Neural crest cell (in vitro differentiated cells): ENCODE results near the gene ATP6AP1. TPM values are rescaled to one million over a fixed set of nuclear protein-coding genes. Genes with fewer than 3 reads are reported as not detected.

Experiments used
- DNase-seq: peaks from one replicate; pipeline ENCODE4 v3.0.0; 2021; ENCODE audit warnings: low read depth, mixed read lengths, low spot score
- H3K27ac Mint-ChIP-seq: one replicate; pipeline ENCODE4 v1.8.0; 2021; ENCODE audit warnings: mild to moderate bottlenecking, mixed read lengths; ENCODE audit not compliant: unreplicated experiment
- H3K27me3 Mint-ChIP-seq: 2 replicates; pipeline ENCODE4 v1.8.0; 2021; ENCODE audit warnings: low read depth, mild to moderate bottlenecking, mixed read lengths
- H3K36me3 Mint-ChIP-seq: 2 replicates; pipeline ENCODE4 v1.8.0; 2021; ENCODE audit warnings: low read depth, mild to moderate bottlenecking, mixed read lengths
- H3K4me1 Mint-ChIP-seq: 2 replicates; pipeline ENCODE4 v1.8.0; 2021; ENCODE audit warnings: mixed read lengths
- H3K4me3 Mint-ChIP-seq: one replicate; pipeline ENCODE4 v1.8.0; 2021; ENCODE audit warnings: mild to moderate bottlenecking, mixed read lengths
- H3K9me3 Mint-ChIP-seq: 2 replicates; pipeline ENCODE4 v1.8.0; 2021; ENCODE audit warnings: mixed read lengths
- total RNA-seq: library from RNA; stranded (reverse); gene quantifications from 2 replicates; pipeline ENCODE4 v1.2.1, GENCODE V29; 2021
- TF ChIP-seq, protein P1 (sequence below): fragments of 200-600 bp; sonication (generic); conservative IDR thresholded peaks from 2 replicates; pipeline ENCODE4 v1.5.0; 2021; ENCODE audit warnings: antibody characterized with exemption, mild to moderate bottlenecking

ATP6AP1 gene
- total RNA-seq, 1 donor from 2014 or later = 79.8 TPM

GRCh38 chrX:154477891-154478477 is 49.5 kb downstream of the ATP6AP1 start:
- TF ChIP-seq, protein P1, sequence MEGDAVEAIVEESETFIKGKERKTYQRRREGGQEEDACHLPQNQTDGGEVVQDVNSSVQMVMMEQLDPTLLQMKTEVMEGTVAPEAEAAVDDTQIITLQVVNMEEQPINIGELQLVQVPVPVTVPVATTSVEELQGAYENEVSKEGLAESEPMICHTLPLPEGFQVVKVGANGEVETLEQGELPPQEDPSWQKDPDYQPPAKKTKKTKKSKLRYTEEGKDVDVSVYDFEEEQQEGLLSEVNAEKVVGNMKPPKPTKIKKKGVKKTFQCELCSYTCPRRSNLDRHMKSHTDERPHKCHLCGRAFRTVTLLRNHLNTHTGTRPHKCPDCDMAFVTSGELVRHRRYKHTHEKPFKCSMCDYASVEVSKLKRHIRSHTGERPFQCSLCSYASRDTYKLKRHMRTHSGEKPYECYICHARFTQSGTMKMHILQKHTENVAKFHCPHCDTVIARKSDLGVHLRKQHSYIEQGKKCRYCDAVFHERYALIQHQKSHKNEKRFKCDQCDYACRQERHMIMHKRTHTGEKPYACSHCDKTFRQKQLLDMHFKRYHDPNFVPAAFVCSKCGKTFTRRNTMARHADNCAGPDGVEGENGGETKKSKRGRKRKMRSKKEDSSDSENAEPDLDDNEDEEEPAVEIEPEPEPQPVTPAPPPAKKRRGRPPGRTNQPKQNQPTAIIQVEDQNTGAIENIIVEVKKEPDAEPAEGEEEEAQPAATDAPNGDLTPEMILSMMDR = no peak
- peaks cover 9% of the 10 kb centered on the region for H3K36me3 Mint-ChIP-seq
- no peak overlapping the region for H3K27ac Mint-ChIP-seq
- H3K9me3 Mint-ChIP-seq = no peaks in the 10 kb centered on the region
- H3K4me3 Mint-ChIP-seq = peak overlapping the region; percentile 87
- DNase-seq = no peak
- no peaks in the 10 kb centered on the region for H3K4me1 Mint-ChIP-seq
- H3K27me3 Mint-ChIP-seq = no peaks in the 10 kb centered on the region

DNA sequence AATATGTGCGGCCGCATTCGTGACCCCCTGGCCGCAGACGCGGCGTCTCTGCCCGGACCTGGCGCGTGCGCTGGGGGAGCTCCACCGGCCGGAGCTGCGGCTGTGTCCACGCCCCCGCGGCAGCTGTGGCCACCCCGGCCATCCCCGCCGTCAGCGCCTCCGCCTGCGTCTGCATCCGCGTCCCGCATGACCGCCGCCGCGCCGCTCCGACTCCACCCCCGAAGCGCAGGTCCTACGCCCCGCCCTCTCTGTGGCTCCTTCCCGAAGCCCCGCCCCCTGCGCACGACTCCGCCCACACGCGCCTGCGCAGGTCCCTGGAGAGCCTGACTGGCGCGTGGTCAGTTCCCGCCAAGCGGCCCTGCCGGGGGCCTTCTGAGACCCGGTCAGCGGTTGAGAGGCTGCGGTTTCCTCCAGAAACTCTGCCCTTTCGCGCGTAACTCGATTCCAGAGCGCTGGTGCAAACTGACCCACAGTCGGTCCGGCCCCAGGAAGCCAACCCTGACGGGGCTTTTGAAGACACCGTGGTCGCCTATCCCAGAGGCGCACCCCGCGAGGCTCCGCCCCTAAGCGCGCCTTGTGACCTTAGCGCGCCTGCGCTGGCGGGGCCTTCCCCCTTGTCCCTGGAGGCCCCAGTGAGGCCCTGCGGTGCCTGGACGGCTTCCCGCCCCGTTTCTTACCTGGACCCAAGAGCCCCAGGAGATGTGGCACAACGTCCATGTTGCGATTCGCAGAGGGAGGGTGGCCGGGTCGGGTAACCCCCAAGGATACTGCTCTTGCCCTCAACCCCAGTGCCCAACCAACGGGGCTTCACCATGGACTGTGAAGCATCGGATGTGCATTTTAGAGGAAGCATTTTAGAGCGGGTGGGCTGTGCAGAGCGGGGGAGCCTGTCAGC is 50.5 kb downstream of the ATP6AP1 start, which contains the start of gene LAGE3:
Gene LAGE3 (minus strand): TSS at position 554 of the 895 bp plus-strand sequence. CDS start 366 bp downstream, at position 188.
- no peaks in the 10 kb centered on the region for H3K9me3 Mint-ChIP-seq
- TF ChIP-seq, protein P1 = no peak
- peak; percentile 91 for DNase-seq
- peak within 1 kb of the TSS; percentile 87 for H3K4me3 Mint-ChIP-seq
- H3K4me1 Mint-ChIP-seq = no peaks in the 10 kb centered on the region
- H3K36me3 Mint-ChIP-seq = peaks cover 10% of the 10 kb centered on the region
- H3K27me3 Mint-ChIP-seq = no peaks in the 10 kb centered on the region
- H3K27ac Mint-ChIP-seq = no peak within 1 kb of the TSS

- Mint-ChIP-seq H3K27me3 (no peaks in the 10 kb centered on the region), H3K9me3 (no peaks in the 10 kb centered on the region)
- no peak for DNase-seq
Observed at GRCh38 chrX:154481195-154481594, 52.7 kb downstream of the ATP6AP1 start.

GRCh38 chrX:154481911-154482601 is 53.6 kb downstream of the ATP6AP1 start:
- H3K9me3 Mint-ChIP-seq = no peaks in the 10 kb centered on the region
- peaks cover 10% of the 10 kb centered on the region for H3K36me3 Mint-ChIP-seq
- no peaks in the 10 kb centered on the region for H3K27me3 Mint-ChIP-seq
- no peak for DNase-seq
- TF ChIP-seq, protein P1 = no peak
- no peaks in the 10 kb centered on the region for H3K4me1 Mint-ChIP-seq
- peak overlapping the region; percentile 19 for H3K27ac Mint-ChIP-seq
- H3K4me3 Mint-ChIP-seq = peak overlapping the region; percentile 79

More at GRCh38 chrX:154481195-154481594, 52.7 kb downstream of the ATP6AP1 start:
- TF ChIP-seq, protein P1 = no peak
- no peak overlapping the region for H3K27ac Mint-ChIP-seq
- H3K36me3 Mint-ChIP-seq = peaks cover 10% of the 10 kb centered on the region
- H3K4me3 Mint-ChIP-seq = peak overlapping the region; percentile 49
- no peaks in the 10 kb centered on the region for H3K4me1 Mint-ChIP-seq

DNA sequence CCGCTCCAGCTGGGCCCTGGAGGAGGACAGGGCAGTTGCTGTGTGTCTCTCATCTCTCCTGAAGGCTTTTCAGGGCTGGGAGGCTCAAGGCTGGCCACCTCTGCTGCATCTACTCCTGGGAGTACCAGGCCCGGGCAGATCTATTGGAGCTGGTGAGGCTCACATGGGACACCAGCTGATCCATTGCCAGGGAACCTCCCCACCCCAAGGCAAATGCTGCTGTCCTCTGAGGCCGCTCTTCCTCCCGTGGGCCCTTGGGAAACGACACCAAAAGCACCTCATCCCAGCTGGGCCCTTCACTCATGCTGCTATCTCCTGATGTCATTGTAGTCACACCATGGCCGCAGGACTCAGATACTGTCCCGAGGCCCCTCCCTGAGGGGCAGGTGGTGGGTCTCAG is 54.3 kb downstream of the ATP6AP1 start:
- H3K27ac Mint-ChIP-seq = no peak overlapping the region
- no peaks in the 10 kb centered on the region for H3K9me3 Mint-ChIP-seq
- H3K4me3 Mint-ChIP-seq = peak overlapping the region; percentile 79
- no peaks in the 10 kb centered on the region for H3K4me1 Mint-ChIP-seq
- TF ChIP-seq, protein P1 = no peak
- DNase-seq = no peak
- no peaks in the 10 kb centered on the region for H3K27me3 Mint-ChIP-seq
- peaks cover 11% of the 10 kb centered on the region for H3K36me3 Mint-ChIP-seq
